ENCODE data around the gene RBMS3.

DNA sequence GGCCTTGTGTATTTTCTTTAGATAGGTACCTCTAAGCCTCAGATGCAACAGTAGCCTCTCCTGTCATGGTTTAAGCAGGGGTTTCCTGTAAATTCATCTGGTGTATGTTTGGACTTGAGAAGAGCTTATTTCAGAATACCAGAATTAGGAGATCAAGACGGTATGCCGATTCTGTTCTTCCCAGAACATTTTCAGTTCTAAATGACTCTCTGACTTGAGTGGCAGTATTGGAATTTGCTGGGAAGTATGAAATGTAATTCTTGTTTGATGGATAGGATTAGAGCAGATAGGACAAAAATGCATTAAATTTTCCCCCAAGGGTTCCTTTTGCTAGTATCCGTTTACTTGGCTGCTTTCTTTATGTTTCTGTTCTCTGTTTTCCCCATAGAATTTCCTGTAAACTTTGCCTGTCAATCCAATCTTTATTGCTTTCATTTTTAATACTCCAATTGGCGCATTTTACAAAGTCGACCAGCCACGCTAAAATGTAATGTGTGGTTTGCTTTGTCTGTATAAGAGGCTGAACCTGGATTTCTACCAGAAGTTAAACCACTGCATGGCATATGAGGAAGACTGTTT, 612.2 kb downstream of the RBMS3 start:
- TF ChIP-seq CTCF (conservative IDR thresholded peaks at IDR 0.05; ENCODE audit: low read depth, low read length) (no peak), EZH2 (IDR thresholded peaks at IDR 0.05; ENCODE audit: borderline replicate concordance, low read depth, low read length, poor library complexity, severe bottlenecking) (no peak)

Data from A673 (cell line).